GM23338 (cell line): Measurements from ENCODE around the gene HNRNPL.
"Not testable (repeated sequence)": the region's sequence is repeated elsewhere in the genome, so short reads cannot be mapped to it uniquely, and the experiment has no call there.

Source experiments
- CREB1 ChIP-seq: fragments of 250-450 bp; sonication (Bioruptor Pico); IDR thresholded peaks from 2 replicates; pipeline ENCODE4 v1.5.0; 2020; ENCODE audit warnings: low read depth, mild to moderate bottlenecking, moderate library complexity
- EZH2 ChIP-seq: fragments of 200-600 bp; sonication (generic); IDR thresholded peaks from one replicate; pipeline ENCODE4 v1.8.0; 2017; ENCODE audit warnings: antibody characterized with exemption, mild to moderate bottlenecking, low read depth; ENCODE audit not compliant: unreplicated experiment
- EZH2phosphoT487 ChIP-seq: fragments of 200-600 bp; sonication (generic); IDR thresholded peaks from one replicate; pipeline ENCODE4 v1.8.1; 2018; ENCODE audit warnings: antibody characterized with exemption; ENCODE audit not compliant: unreplicated experiment
- JUNB ChIP-seq: IDR thresholded peaks from one replicate; pipeline ENCODE4 v1.6.1; 2016; ENCODE audit warnings: antibody characterized with exemption; ENCODE audit not compliant: unreplicated experiment
- POLR2AphosphoS5 ChIP-seq: IDR thresholded peaks from 2 replicates; pipeline ENCODE4 v1.6.1; 2016; ENCODE audit warnings: antibody characterized with exemption, low read depth
- STAT1 ChIP-seq: IDR thresholded peaks from one replicate; pipeline ENCODE4 v1.6.1; 2016; ENCODE audit warnings: antibody characterized with exemption; ENCODE audit not compliant: unreplicated experiment
- ZNF114 ChIP-seq: fragments of 250-450 bp; sonication (Bioruptor Pico); IDR thresholded peaks from 2 replicates; pipeline ENCODE4 v1.5.0; 2020; ENCODE audit warnings: mild to moderate bottlenecking, moderate library complexity
- ZNF331 ChIP-seq: fragments of 250-450 bp; sonication (Bioruptor Pico); IDR thresholded peaks from 2 replicates; pipeline ENCODE4 v1.5.0; 2020; ENCODE audit warnings: low read depth, mild to moderate bottlenecking, moderate library complexity
- TF ChIP-seq, protein P1 (sequence below): IDR thresholded peaks from one replicate; pipeline ENCODE4 v1.6.1; 2018; ENCODE audit warnings: antibody characterized with exemption; ENCODE audit not compliant: unreplicated experiment
- TF ChIP-seq, protein P2 (sequence below), 2 experiments: fragments of 200-600 bp in 1 of 2; sonication (generic) in 1 of 2; conservative IDR thresholded peaks; 2 replicates each; pipeline versions ENCODE4 v1.5.1 to v1.6.1; 2016 to 2017; ENCODE audit warnings: antibody characterized with exemption in 2 of 2, low read depth in 2 of 2, mild to moderate bottlenecking in 2 of 2, moderate library complexity in 1 of 2
- TF ChIP-seq, protein P3 (sequence below): IDR thresholded peaks from 2 replicates; pipeline ENCODE4 v1.6.1; 2016; ENCODE audit warnings: antibody characterized with exemption
- TF ChIP-seq, protein P4 (sequence below): fragments of 250-450 bp; sonication (Bioruptor Pico); IDR thresholded peaks from 2 replicates; pipeline ENCODE4 v1.5.0; 2020; ENCODE audit warnings: mild to moderate bottlenecking, moderate library complexity

DNA sequence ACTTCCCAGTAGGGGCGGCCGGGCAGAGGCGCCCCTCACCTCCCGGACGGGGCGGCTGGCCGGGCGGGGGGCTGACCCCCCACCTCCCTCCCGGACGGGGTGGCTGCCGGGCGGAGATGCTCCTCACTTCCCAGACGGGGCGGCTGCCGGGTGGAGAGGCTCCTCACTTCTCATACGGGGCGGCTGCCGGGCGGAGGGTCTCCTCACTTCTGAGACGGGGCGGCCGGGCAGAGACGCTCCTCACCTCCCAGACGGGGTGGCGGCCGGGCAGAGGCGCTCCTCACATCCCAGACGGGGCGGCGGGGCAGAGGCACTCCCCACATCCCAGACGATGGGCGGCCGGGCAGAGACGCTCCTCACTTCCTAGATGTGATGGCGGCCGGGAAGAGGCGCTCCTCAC lies 6.0 kb upstream of the HNRNPL start:
- TF ChIP-seq, protein P1, sequence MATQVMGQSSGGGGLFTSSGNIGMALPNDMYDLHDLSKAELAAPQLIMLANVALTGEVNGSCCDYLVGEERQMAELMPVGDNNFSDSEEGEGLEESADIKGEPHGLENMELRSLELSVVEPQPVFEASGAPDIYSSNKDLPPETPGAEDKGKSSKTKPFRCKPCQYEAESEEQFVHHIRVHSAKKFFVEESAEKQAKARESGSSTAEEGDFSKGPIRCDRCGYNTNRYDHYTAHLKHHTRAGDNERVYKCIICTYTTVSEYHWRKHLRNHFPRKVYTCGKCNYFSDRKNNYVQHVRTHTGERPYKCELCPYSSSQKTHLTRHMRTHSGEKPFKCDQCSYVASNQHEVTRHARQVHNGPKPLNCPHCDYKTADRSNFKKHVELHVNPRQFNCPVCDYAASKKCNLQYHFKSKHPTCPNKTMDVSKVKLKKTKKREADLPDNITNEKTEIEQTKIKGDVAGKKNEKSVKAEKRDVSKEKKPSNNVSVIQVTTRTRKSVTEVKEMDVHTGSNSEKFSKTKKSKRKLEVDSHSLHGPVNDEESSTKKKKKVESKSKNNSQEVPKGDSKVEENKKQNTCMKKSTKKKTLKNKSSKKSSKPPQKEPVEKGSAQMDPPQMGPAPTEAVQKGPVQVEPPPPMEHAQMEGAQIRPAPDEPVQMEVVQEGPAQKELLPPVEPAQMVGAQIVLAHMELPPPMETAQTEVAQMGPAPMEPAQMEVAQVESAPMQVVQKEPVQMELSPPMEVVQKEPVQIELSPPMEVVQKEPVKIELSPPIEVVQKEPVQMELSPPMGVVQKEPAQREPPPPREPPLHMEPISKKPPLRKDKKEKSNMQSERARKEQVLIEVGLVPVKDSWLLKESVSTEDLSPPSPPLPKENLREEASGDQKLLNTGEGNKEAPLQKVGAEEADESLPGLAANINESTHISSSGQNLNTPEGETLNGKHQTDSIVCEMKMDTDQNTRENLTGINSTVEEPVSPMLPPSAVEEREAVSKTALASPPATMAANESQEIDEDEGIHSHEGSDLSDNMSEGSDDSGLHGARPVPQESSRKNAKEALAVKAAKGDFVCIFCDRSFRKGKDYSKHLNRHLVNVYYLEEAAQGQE: not testable (repeated sequence)
- TF ChIP-seq, protein P2, sequence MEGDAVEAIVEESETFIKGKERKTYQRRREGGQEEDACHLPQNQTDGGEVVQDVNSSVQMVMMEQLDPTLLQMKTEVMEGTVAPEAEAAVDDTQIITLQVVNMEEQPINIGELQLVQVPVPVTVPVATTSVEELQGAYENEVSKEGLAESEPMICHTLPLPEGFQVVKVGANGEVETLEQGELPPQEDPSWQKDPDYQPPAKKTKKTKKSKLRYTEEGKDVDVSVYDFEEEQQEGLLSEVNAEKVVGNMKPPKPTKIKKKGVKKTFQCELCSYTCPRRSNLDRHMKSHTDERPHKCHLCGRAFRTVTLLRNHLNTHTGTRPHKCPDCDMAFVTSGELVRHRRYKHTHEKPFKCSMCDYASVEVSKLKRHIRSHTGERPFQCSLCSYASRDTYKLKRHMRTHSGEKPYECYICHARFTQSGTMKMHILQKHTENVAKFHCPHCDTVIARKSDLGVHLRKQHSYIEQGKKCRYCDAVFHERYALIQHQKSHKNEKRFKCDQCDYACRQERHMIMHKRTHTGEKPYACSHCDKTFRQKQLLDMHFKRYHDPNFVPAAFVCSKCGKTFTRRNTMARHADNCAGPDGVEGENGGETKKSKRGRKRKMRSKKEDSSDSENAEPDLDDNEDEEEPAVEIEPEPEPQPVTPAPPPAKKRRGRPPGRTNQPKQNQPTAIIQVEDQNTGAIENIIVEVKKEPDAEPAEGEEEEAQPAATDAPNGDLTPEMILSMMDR (conservative IDR thresholded peaks at IDR 0.05; ENCODE audit: low read depth in 2 of 2): not testable (repeated sequence)
- not testable (repeated sequence) for TF ChIP-seq POLR2AphosphoS5; EZH2; EZH2phosphoT487; STAT1; CREB1; JUNB; ZNF114; ZNF331 (CRISPR knock-in tag)
- TF ChIP-seq, protein P3, sequence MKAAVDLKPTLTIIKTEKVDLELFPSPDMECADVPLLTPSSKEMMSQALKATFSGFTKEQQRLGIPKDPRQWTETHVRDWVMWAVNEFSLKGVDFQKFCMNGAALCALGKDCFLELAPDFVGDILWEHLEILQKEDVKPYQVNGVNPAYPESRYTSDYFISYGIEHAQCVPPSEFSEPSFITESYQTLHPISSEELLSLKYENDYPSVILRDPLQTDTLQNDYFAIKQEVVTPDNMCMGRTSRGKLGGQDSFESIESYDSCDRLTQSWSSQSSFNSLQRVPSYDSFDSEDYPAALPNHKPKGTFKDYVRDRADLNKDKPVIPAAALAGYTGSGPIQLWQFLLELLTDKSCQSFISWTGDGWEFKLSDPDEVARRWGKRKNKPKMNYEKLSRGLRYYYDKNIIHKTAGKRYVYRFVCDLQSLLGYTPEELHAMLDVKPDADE: not testable (repeated sequence)
- TF ChIP-seq, protein P4, sequence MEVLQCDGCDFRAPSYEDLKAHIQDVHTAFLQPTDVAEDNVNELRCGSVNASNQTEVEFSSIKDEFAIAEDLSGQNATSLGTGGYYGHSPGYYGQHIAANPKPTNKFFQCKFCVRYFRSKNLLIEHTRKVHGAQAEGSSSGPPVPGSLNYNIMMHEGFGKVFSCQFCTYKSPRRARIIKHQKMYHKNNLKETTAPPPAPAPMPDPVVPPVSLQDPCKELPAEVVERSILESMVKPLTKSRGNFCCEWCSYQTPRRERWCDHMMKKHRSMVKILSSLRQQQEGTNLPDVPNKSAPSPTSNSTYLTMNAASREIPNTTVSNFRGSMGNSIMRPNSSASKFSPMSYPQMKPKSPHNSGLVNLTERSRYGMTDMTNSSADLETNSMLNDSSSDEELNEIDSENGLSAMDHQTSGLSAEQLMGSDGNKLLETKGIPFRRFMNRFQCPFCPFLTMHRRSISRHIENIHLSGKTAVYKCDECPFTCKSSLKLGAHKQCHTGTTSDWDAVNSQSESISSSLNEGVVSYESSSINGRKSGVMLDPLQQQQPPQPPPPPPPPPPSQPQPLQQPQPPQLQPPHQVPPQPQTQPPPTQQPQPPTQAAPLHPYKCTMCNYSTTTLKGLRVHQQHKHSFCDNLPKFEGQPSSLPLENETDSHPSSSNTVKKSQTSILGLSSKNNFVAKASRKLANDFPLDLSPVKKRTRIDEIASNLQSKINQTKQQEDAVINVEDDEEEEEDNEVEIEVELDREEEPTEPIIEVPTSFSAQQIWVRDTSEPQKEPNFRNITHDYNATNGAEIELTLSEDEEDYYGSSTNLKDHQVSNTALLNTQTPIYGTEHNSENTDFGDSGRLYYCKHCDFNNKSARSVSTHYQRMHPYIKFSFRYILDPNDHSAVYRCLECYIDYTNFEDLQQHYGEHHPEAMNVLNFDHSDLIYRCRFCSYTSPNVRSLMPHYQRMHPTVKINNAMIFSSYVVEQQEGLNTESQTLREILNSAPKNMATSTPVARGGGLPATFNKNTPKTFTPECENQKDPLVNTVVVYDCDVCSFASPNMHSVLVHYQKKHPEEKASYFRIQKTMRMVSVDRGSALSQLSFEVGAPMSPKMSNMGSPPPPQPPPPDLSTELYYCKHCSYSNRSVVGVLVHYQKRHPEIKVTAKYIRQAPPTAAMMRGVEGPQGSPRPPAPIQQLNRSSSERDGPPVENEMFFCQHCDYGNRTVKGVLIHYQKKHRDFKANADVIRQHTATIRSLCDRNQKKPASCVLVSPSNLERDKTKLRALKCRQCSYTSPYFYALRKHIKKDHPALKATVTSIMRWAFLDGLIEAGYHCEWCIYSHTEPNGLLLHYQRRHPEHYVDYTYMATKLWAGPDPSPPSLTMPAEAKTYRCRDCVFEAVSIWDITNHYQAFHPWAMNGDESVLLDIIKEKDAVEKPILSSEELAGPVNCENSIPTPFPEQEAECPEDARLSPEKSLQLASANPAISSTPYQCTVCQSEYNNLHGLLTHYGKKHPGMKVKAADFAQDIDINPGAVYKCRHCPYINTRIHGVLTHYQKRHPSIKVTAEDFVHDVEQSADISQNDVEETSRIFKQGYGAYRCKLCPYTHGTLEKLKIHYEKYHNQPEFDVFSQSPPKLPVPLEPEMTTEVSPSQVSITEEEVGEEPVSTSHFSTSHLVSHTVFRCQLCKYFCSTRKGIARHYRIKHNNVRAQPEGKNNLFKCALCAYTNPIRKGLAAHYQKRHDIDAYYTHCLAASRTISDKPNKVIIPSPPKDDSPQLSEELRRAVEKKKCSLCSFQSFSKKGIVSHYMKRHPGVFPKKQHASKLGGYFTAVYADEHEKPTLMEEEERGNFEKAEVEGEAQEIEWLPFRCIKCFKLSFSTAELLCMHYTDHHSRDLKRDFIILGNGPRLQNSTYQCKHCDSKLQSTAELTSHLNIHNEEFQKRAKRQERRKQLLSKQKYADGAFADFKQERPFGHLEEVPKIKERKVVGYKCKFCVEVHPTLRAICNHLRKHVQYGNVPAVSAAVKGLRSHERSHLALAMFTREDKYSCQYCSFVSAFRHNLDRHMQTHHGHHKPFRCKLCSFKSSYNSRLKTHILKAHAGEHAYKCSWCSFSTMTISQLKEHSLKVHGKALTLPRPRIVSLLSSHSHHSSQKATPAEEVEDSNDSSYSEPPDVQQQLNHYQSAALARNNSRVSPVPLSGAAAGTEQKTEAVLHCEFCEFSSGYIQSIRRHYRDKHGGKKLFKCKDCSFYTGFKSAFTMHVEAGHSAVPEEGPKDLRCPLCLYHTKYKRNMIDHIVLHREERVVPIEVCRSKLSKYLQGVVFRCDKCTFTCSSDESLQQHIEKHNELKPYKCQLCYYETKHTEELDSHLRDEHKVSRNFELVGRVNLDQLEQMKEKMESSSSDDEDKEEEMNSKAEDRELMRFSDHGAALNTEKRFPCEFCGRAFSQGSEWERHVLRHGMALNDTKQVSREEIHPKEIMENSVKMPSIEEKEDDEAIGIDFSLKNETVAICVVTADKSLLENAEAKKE (CRISPR knock-in tag): not testable (repeated sequence)
